Measurements from ENCODE around the gene ITGBL1. TPM values are rescaled to one million over a fixed set of nuclear protein-coding genes. Genes with fewer than 3 reads are reported as not detected.

ITGBL1 gene
- total and polyA plus RNA-seq, 2 donors (not counting 3 experiments of a cell fraction or from before 2014, with no cell fraction given), result 4.6 to 8.8 TPM

DNA sequence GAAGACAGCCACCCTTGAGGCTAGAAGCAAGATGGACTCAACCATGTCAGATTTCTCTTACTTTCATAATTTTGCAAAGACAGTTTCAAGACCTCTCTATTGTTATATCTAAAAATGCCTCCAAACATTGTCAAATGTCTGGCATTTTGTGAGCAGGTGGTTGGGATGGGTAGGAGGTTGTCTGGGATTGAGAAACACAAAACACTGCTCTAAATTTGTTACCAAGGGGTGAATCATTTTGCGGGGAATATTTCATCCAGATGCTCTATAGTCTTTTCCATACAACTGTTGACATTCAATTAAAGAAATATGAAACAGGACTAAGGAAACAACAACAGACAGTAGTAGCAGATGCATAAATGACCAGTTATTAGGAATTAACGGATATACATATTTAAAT is 208.2 kb downstream of the ITGBL1 start:
- no peak for DNase-seq (ENCODE audit: low read depth, low spot score)
- Histone ChIP-seq H4K20me1 (replicated peaks; ENCODE audit: control insufficient read depth, extremely low read depth, insufficient read depth, low read length) (no peaks in the 10 kb centered on the region), H3K27me3 (ENCODE audit: control insufficient read depth in 2 of 2, insufficient read depth in 2 of 2, low read length in 2 of 2) (no peaks in the 10 kb centered on the region), H3K79me2 (ENCODE audit: control insufficient read depth, insufficient read depth, low read length) (no peaks in the 10 kb centered on the region), H2AFZ (ENCODE audit: low read depth, low read length) (no peak overlapping the region), H3K4me2 (ENCODE audit: insufficient read depth, low read length) (no peak overlapping the region), H3K9ac (replicated peaks; ENCODE audit: extremely low read depth, insufficient read depth, low read length) (no peak overlapping the region), H3K4me1 (ENCODE audit: control insufficient read depth, extremely low read depth, insufficient read depth, low read length) (peaks cover 23% of the 10 kb centered on the region), H3K4me3 (replicated peaks in 1 of 3; ENCODE audit: insufficient read depth in 1 of 3, low read depth in 1 of 3, low read length in 3 of 3) (no peak overlapping the region), H3K9me1 (replicated peaks; ENCODE audit: control insufficient read depth, extremely low read depth, insufficient read depth, low read length) (no peaks in the 10 kb centered on the region), H3K36me3 (ENCODE audit: control insufficient read depth in 2 of 2, extremely low read depth in 1 of 2, insufficient read depth in 2 of 2, low read length in 2 of 2) (no peaks in the 10 kb centered on the region), H3K9me3 (replicated peaks; ENCODE audit: control insufficient read depth, insufficient read depth, low read length) (no peaks in the 10 kb centered on the region), H3K27ac (ENCODE audit: insufficient read depth, low read depth, low read length) (no peak overlapping the region)
- dilution Hi-C loops (cut with MboI; ENCODE audit: extremely low pct_ligation_motif_present, low sequenced_read_pairs) (no loop called here), intact Hi-C loops (cut with micrococcal nuclease) (loop anchor here (2.0 kb wide), 1 partner anchor 138 kb away; no protein-coding TSS in a partner anchor)
- FAIRE-seq, result no peak
- TF ChIP-seq GATA2 (IDR thresholded peaks at IDR 0.05; ENCODE audit: insufficient read depth, insufficient read length, low read depth, low read length), result no peak
- TF ChIP-seq FOS (IDR thresholded peaks at IDR 0.05; ENCODE audit: borderline replicate concordance, insufficient read depth, low read length), result no peak
- TF ChIP-seq JUN (IDR thresholded peaks at IDR 0.05; ENCODE audit: borderline replicate concordance, insufficient read depth, insufficient read length, low read depth), result no peak
- TF ChIP-seq, protein P1, sequence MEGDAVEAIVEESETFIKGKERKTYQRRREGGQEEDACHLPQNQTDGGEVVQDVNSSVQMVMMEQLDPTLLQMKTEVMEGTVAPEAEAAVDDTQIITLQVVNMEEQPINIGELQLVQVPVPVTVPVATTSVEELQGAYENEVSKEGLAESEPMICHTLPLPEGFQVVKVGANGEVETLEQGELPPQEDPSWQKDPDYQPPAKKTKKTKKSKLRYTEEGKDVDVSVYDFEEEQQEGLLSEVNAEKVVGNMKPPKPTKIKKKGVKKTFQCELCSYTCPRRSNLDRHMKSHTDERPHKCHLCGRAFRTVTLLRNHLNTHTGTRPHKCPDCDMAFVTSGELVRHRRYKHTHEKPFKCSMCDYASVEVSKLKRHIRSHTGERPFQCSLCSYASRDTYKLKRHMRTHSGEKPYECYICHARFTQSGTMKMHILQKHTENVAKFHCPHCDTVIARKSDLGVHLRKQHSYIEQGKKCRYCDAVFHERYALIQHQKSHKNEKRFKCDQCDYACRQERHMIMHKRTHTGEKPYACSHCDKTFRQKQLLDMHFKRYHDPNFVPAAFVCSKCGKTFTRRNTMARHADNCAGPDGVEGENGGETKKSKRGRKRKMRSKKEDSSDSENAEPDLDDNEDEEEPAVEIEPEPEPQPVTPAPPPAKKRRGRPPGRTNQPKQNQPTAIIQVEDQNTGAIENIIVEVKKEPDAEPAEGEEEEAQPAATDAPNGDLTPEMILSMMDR (IDR thresholded peaks at IDR 0.05; ENCODE audit: extremely low read depth in 1 of 2, insufficient read depth in 1 of 2, low read depth in 1 of 2, low read length in 2 of 2), result no peak
- TF ChIP-seq POLR2A (IDR thresholded peaks at IDR 0.05; ENCODE audit: low read depth, low read length), result no peak
- TF ChIP-seq EZH2 (IDR thresholded peaks at IDR 0.05; ENCODE audit: borderline replicate concordance, low read depth, low read length, severe bottlenecking), result no peak
- no peak for TF ChIP-seq MYC (IDR thresholded peaks at IDR 0.05; ENCODE audit: low read depth, low read length)
- TF ChIP-seq MAX (IDR thresholded peaks at IDR 0.05; ENCODE audit: insufficient read depth, insufficient read length), result no peak
- no peak for TF ChIP-seq POLR2AphosphoS5 (IDR thresholded peaks at IDR 0.05; ENCODE audit: insufficient read depth, low read depth, low read length)
- BruUV-seq (replicated peaks), result no TSS peak
- CTCF ChIA-PET, result interaction anchor here (1.5 to 2.7 kb wide), 3 partner anchors 11 to 146 kb away, joined by 4 to 10 read pairs (median 4); no protein-coding TSS in a partner anchor
- POLR2A ChIA-PET, result no interaction called here

Measured in endothelial cell of umbilical vein (primary cell).